HPDE6-E6E7 (cell line): Measurements from ENCODE around the gene RAB3GAP2.
"Not testable (repeated sequence)": the region's sequence is repeated elsewhere in the genome, so short reads cannot be mapped to it uniquely, and the experiment has no call there.

Experiments used
- DNase-seq: peaks from one replicate; pipeline ENCODE4 v3.0.0; 2011; ENCODE audit warnings: missing footprints; ENCODE audit errors: extremely low spot score

RAB3GAP2 gene

DNA sequence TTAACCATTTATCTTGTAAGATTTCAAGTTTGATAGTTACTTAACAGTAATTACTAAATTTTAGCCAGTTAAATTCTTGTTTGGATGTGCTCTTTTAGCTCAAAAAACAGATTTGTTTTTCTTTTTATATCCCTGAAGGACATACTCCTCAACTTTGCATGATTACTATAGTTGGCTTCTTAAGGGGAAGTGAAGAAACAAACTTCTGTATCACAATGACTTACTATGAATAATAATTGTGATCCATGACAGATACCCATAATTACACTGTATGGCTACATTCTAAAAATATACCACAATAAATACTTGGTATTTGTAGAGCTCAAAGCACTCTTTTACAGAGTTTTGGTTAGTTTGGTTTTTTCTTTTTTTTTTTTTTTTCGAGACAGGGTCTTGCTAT, 122.5 kb downstream of the RAB3GAP2 start:
- DNase-seq, result no peak

- DNase-seq, result no peak
Measured at GRCh38 chr1:220144051-220144450, 128.2 kb downstream of the RAB3GAP2 start.

DNA sequence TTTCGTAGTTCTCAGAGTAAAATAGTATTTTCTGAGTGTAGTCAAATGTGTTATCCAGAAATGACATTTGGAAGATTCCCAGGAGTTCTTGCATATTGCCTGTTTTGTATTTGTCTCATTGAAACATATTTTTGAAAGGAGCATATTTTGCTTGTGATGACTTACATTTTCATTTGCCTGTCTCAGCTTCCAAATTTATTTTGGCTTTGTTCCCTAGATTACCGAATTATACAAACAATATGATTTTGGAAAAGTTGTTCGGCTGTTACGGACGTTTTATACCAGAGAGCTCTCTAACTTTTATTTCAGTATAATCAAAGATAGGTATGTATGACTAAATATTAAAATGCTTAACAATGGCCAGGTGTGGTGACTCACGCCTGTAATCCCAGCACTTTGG, 132.3 kb downstream of the RAB3GAP2 start:
- DNase-seq, result no peak

DNA sequence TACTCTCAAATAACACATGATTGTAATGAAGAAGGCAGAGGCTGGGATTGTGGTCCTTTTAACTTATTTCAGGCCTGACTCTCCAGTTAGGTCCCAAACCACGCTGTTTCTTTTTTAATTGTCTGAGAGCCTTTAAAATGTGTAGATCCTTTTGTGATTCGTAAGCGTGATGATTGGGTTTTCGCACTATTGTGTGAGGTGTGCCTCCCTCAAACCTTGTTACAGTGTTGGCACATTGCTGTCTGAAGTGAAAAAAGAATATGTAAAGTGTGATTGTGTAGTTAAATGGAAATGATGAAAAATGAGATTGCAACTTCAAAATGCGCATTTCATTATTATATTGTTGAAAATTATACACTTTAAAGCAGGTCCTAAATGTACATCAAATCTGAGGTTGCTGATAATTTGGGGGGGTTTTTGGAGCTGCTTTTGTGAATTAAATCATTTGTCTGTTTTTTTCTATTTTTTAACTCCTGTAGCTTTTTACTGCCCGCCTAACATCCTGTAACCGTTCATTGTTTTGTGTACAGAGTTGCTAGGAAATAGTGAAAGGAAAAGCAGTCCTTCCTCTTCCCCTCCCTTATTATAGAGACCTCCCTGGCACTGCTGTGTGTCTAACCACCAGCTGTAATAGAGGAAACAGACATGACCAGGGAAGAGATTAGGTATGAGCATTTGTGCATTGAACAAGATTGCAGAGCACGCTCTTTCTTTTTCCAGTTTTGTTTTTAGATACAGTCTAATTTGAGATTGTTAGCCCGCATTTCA, 135.1 kb downstream of the RAB3GAP2 start:
- no peak for DNase-seq

DNA sequence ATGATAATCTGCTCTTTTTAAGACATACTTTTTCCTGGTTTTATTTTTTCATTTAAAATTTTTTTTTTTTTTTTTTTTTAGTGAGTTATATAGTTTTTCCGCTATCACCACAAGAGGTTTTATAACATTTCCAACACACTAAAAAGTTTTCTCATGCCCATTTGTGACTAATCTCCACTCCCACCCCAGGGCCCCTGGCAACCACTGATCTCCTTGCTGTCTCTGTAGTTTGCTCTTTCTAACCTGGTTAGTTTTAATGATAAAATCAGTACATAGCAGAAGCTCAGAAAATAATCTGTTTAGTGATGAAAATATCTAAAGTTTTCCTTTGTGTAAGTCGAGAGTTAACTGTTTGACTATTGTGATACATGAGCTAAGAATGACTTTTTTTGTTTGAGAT, 136.5 kb downstream of the RAB3GAP2 start:
- DNase-seq, result no peak

GRCh38 chr1:220129479-220130210, 142.6 kb downstream of the RAB3GAP2 start:
- DNase-seq, result no peak

DNA sequence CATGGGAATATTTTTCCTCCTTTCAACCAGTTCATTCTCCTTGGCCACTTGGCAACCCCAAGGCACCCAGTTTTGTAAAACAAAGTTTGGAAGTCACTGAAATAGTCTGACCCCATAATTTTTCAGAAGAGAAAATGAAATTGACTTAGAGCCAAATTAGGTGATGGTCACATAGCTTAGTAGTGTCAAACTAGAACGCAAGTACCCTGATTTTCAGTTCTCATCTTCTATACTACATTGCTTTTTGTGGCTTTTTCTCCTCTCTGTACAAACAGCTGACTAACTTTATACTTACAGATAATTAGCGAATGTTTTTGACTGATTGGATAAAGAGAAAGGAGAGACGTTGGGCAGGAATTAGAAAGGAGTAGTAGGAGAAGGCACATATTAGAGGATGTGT, 145.2 kb downstream of the RAB3GAP2 start:
- DNase-seq, result no peak

- DNase-seq, result no peak
Measured at GRCh38 chr1:220124542-220124941, 147.7 kb downstream of the RAB3GAP2 start.

DNA sequence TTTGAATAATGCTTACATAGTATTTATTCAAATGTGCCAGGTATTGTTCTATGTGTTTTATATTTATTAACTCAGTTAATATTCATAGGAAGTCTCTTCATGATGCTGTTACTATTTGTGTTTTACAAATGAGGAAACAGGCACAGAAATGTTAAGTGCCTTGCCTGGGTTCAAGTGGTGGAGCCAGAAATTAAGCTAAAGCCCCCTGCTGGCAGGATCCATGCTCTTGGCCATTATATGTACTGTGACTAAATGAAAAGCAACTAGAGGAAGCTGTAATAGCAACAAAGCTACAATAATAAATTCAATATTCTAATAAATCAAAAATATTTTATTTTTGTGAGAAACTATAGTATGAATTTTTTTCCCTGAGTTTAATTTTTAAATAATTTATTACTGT, 148.4 kb downstream of the RAB3GAP2 start:
- DNase-seq, result no peak

DNA sequence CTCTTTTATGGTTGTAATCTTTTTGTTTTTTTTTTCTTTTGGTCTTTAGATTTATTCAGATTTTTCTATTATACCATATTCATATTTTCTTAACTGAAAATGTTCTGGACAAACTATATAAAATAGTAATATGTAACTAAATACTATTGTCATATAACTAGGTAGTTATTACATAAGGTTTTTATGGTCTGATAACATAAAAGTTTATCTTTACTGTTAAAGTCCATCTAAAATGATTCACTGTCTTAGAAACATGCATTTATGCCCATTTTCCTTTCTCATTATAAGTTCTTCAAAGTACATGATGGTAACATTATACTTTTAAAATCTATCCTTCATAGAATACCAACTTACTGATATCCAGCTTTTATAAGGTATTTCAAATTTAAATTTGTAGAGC, 149.2 kb downstream of the RAB3GAP2 start:
- DNase-seq, result no peak

DNA sequence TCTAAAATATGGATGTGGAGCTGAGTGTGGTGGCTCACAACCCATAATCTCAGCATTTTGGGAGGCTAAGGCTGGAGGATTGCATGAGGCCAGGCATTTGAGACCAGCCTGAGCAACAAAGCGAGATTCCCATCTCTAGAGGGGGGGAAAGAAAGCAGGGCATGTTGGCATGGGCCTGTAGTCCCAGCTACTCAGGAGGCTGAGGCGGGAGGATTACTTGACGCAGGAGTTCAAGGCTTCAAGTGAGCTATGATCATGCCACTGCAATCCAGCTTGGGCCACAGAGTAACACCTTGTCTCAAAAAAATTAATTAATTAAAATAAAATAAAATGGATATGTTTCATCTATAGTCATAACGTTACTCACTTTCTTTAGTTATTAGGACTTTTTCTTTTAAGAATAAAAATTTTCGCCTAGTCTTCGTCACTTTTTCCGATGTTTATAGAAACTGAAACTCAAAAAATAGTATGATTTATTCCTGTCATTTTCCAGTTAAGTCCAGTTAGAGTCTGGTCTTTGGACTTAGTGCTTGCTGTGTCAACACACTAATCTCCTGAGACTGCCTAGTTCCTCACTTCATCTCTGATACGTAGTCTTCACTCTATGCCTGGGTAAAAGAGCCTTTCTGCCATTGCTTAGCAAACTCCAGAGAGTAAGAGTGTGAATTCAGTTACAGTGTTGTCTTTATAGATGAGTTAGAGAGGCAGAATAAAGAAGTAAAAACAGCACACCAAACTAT, 150.3 kb downstream of the RAB3GAP2 start:
- DNase-seq, result no peak

DNA sequence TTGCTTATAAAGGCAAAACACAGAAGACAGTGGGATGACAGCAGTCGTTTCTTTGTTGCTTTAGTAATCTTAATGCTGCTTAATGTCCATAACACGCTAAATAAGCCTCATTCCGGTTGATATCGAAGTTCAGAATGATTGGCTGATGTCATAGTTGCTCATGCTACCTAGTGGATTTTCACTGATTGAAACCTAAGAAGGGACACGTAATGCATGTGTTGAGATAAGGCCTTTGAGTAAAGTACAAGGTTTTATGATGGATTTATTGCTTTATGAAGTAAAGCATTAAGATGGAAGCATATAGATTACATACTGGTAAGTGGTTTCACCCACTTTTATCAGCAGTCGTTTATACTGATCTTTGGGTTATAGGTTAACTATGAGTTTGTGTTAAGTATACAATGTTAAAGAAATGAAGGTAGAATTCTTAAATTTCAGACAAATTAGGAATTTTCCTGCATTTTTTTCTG, 153.2 kb downstream of the RAB3GAP2 start:
- peak; percentile 6 for DNase-seq

DNA sequence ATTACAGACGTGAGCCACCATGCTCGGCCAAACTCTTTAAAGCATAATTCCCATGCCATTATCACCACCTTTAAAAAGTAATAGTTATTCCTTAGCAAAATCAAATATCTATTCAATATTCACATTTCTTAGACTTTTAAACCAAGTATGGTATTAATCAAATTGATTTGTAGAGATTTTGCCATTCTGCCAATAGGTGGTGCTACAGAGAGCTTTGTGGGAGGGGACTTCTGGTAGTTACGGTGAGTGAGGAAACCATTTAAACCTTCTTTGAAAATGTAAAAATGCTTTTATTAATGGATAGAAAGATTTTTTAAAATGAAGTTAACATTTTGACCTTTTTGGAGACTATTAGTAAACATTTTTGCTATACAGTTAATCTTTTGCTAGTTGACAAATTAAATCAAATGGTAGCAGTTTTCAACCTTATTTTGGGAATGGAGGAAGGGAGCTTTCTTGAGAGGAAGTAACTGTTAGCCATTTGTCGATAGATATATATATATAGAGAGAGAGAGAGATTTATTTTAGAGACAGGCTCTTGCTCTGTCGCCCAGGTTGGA, 159.0 kb downstream of the RAB3GAP2 start:
- peak; percentile 12 for DNase-seq

GRCh38 chr1:220112600-220112999, 159.7 kb downstream of the RAB3GAP2 start:
- DNase-seq, result not testable (repeated sequence)

DNA sequence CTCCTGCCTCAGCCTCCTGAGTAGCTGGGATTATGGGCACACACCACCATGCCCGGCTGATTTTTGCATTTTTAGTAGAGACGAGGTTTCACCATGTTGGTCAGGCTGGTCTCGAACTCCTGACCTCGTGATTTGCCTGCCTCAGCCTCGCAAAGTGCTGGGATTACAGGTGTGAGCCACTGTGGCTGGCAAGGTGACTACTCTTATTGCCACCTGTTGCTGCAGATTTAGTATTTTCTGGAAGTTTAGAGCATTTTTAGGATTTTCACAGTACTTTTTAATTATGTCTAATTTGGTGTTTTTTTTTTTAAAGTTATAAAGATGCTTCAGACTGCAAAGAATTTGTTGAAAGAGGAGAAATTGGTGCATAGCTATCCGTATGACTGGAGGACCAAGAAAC, 161.8 kb downstream of the RAB3GAP2 start:
- DNase-seq, result not testable (repeated sequence)

- no peak for DNase-seq
Measured at GRCh38 chr1:220099826-220100225, 172.4 kb downstream of the RAB3GAP2 start.
